Nephron progenitor cell (in vitro differentiated cells): ENCODE measurements around the gene DYNC1I1.

Experiments
- DNase-seq: peaks from one replicate; pipeline ENCODE4 v3.0.0; 2021
- H3K27ac Mint-ChIP-seq: 2 replicates; pipeline ENCODE4 v1.8.0; 2021; ENCODE audit warnings: mild to moderate bottlenecking, moderate library complexity, mixed read lengths
- H3K27me3 Mint-ChIP-seq: 2 replicates; pipeline ENCODE4 v1.8.0; 2021; ENCODE audit warnings: mild to moderate bottlenecking, low read depth, mixed read lengths; ENCODE audit not compliant: poor library complexity
- H3K36me3 Mint-ChIP-seq: 2 replicates; pipeline ENCODE4 v1.8.0; 2021; ENCODE audit warnings: low read depth, mixed read lengths
- H3K4me1 Mint-ChIP-seq: 2 replicates; pipeline ENCODE4 v1.8.0; 2021; ENCODE audit warnings: mixed read lengths
- H3K4me3 Mint-ChIP-seq: 2 replicates; pipeline ENCODE4 v1.8.0; 2021; ENCODE audit warnings: mild to moderate bottlenecking, moderate library complexity, mixed read lengths
- H3K9me3 Mint-ChIP-seq: 2 replicates; pipeline ENCODE4 v1.8.0; 2021; ENCODE audit warnings: mild to moderate bottlenecking, moderate library complexity, mixed read lengths
- TF ChIP-seq, protein P1 (sequence below): fragments of 200-600 bp; sonication (generic); IDR thresholded peaks from 2 replicates; pipeline ENCODE4 v1.5.0; 2021; ENCODE audit warnings: antibody characterized with exemption

Gene DYNC1I1

DNA sequence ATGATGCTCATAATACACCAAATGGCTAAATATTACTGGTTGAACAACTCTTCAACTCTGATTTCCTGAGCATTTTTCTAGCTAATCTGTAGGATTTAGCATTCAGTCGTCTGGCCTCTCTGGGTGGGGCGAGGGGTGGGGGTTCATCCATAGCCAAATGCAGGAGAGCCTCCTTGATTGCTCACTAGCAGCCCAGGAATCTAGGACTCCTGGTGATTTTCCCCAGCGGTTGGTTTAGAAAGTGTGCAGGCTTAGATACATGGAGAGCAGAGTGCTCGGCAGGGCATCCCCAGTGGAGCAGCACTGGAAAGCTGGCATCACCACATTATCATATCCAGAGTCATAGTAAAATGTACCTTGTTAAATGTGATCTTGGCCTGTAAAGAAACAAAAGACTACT lies 136.1 kb downstream of the DYNC1I1 start:
- H3K9me3 Mint-ChIP-seq = no peaks in the 10 kb centered on the region
- peaks cover 26% of the 10 kb centered on the region for H3K27me3 Mint-ChIP-seq
- H3K4me1 Mint-ChIP-seq = no peaks in the 10 kb centered on the region
- DNase-seq = no peak
- no peaks in the 10 kb centered on the region for H3K36me3 Mint-ChIP-seq
- H3K4me3 Mint-ChIP-seq = no peak overlapping the region
- no peak overlapping the region for H3K27ac Mint-ChIP-seq
- TF ChIP-seq, protein P1, sequence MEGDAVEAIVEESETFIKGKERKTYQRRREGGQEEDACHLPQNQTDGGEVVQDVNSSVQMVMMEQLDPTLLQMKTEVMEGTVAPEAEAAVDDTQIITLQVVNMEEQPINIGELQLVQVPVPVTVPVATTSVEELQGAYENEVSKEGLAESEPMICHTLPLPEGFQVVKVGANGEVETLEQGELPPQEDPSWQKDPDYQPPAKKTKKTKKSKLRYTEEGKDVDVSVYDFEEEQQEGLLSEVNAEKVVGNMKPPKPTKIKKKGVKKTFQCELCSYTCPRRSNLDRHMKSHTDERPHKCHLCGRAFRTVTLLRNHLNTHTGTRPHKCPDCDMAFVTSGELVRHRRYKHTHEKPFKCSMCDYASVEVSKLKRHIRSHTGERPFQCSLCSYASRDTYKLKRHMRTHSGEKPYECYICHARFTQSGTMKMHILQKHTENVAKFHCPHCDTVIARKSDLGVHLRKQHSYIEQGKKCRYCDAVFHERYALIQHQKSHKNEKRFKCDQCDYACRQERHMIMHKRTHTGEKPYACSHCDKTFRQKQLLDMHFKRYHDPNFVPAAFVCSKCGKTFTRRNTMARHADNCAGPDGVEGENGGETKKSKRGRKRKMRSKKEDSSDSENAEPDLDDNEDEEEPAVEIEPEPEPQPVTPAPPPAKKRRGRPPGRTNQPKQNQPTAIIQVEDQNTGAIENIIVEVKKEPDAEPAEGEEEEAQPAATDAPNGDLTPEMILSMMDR = no peak

DNA sequence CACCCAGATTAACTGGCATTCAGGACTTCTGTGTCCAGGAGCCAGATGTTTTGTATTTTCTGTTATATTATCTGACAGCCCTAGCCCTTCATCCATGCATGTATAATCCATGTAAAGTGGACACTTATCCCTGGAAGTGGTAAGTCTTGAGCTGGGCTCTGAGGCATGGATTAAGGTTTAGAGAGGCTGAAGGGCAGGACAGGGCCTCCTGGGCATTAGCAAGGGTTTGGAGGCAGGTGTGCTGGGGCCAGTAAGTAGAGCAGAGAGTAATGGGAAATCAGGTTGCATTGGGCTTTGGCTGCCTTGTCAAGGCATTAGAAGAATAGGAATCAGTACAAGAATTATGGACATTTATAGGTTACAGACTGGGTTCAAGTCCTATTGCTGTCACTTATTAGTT lies 138.0 kb downstream of the DYNC1I1 start:
- TF ChIP-seq, protein P1 = no peak
- Mint-ChIP-seq H3K27ac (no peak overlapping the region), H3K4me1 (no peaks in the 10 kb centered on the region), H3K36me3 (no peaks in the 10 kb centered on the region), H3K4me3 (no peak overlapping the region), H3K27me3 (peaks cover 29% of the 10 kb centered on the region), H3K9me3 (no peaks in the 10 kb centered on the region)
- no peak for DNase-seq

DNA sequence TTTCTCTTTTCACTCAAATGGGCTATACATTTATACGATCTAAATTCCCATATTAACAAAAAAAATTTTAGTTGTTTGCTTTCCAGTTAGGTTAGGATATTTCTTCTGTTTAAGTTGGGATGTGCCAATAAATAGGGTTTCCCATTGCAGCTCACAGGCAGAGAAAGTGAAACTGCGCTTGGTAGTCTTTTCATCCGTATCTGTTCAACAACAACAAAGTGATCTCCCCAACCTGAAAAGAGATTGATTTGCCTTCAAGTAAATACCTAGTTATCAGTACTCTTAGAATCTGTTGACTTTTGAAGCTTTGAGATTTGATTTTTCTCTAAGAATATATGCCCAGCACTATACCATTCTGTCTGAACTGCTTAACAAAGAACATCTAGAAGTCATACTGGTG lies 143.4 kb downstream of the DYNC1I1 start:
- H3K27ac Mint-ChIP-seq = no peak overlapping the region

DNA sequence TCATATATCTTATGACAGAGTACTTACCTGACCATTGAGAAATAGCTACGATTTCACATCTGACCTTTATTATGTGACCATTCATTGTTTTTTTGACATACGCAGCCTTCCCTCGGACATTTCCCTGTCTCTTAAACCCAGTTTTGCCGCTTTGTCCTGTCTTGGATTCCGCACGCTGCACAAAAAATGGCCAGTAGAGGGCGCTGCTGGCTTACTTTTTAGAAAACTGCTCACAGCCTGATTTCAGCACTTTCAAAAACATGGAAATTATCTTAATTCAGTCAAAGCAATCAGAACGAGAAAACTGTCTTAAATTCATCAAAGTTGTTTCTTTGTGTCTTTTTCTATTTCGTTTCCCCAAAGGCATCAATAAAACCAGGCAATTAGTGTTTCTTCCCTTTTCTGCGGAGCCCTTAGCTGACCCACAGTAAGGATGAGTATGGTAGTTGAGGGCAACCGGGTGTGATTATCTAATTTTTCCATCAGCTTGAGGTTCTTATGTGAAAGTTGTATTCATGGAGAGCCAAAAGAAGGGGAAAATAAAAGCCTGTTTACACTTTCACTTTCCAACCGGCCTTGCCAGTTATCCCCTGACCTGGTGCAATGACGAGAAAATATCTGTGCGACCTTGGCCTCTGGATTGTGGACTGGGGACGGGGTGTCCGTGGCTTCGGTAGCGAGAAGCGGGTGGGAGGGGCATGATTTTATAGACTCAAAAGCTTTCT lies 144.4 kb downstream of the DYNC1I1 start:
- H3K36me3 Mint-ChIP-seq = no peaks in the 10 kb centered on the region
- H3K9me3 Mint-ChIP-seq = no peaks in the 10 kb centered on the region
- no peak overlapping the region for H3K27ac Mint-ChIP-seq
- H3K4me1 Mint-ChIP-seq = peaks cover 29% of the 10 kb centered on the region
- TF ChIP-seq, protein P1 = peak; percentile 95
- no peak overlapping the region for H3K4me3 Mint-ChIP-seq
- peak; percentile 91 for DNase-seq
- peaks cover 31% of the 10 kb centered on the region for H3K27me3 Mint-ChIP-seq

More for the DNA sequence above, 143.4 kb downstream of the DYNC1I1 start:
- Mint-ChIP-seq H3K36me3 (no peaks in the 10 kb centered on the region), H3K27me3 (peaks cover 31% of the 10 kb centered on the region), H3K4me3 (no peak overlapping the region), H3K9me3 (no peaks in the 10 kb centered on the region), H3K4me1 (peaks cover 29% of the 10 kb centered on the region)
- TF ChIP-seq, protein P1 = no peak
- no peak for DNase-seq

DNA sequence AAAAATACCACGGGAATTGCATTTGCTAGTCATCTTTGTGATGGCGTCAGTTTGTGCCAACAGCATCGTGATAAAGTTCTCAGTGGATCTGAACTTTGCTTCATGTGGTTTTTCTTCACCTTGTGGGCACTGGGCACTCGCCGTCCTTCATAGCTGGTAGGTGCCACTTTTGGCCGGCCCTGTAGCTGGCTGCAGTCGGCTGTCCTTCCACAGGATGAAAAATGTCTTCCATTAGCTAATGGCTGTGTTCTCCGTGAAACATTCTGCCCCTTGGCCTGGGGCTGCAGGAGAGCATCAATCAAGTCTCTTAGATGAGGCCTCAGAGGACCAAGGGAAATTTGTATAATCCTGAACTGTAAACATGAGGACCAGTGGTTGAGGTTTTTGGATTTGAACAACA lies 145.3 kb downstream of the DYNC1I1 start:
- Mint-ChIP-seq H3K4me3 (no peak overlapping the region), H3K4me1 (peaks cover 29% of the 10 kb centered on the region), H3K9me3 (no peaks in the 10 kb centered on the region), H3K27me3 (peaks cover 27% of the 10 kb centered on the region), H3K27ac (no peak overlapping the region), H3K36me3 (no peaks in the 10 kb centered on the region)
- TF ChIP-seq, protein P1 = no peak
- DNase-seq = peak; percentile 9

DNA sequence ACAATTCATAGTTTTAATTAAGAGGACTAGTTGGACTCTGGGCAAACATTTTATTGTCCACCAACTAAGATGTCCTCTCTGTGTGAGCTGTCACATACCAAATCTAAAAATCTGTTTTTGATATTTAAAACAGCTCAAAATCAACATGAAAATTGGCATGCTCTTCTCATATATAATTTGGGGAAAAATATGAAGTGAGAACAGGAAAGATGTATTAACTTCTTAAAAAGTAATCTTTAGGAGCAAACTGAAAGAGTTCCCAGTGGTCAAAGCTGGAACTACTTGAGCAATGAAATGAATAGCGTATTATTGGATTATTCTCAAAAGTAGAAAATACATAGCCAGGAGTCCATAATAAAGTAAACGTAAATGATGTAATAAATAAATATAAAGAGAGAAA lies 147.2 kb downstream of the DYNC1I1 start:
- Mint-ChIP-seq H3K36me3 (no peaks in the 10 kb centered on the region), H3K27me3 (peaks cover 20% of the 10 kb centered on the region), H3K4me1 (peaks cover 29% of the 10 kb centered on the region), H3K9me3 (no peaks in the 10 kb centered on the region), H3K4me3 (no peak overlapping the region), H3K27ac (no peak overlapping the region)
- TF ChIP-seq, protein P1 = no peak
- no peak for DNase-seq
